H1 (cell line): ENCODE data around the gene TMEM144. TPM values are rescaled to one million over a fixed set of nuclear protein-coding genes. Genes with fewer than 3 reads are reported as not detected.

Experiments
- ASH2L ChIP-seq: fragments of 200-600, 300-600 bp; sonication (generic); IDR thresholded peaks from one replicate; pipeline ENCODE4 v1.7.1; 2017; ENCODE audit warnings: low read length
- BCL11A ChIP-seq, 2 experiments: IDR thresholded peaks; one replicate each; pipeline ENCODE4 v1.6.1; 2011; ENCODE audit warnings: low read depth in 2 of 2, low read length in 2 of 2, mild to moderate bottlenecking in 2 of 2
- CHD2 ChIP-seq: IDR thresholded peaks from 2 replicates; pipeline ENCODE4 v1.6.1; 2012; ENCODE audit warnings: low read length, improper control_type of control experiment
- HDAC2 ChIP-seq, 2 experiments: fragments of 300-600 bp in 1 of 2; sonication (generic) in 1 of 2; IDR thresholded peaks; 2 replicates each; pipeline ENCODE4 v1.6.1; 2011 to 2012; ENCODE audit warnings: low read depth in 2 of 2, low read length in 2 of 2, mild to moderate bottlenecking in 2 of 2, moderate library complexity in 2 of 2, borderline replicate concordance in 1 of 2, inconsistent platforms in 1 of 2
- JUND ChIP-seq: IDR thresholded peaks from 2 replicates; pipeline ENCODE4 v1.6.1; 2011; ENCODE audit warnings: mild to moderate bottlenecking, improper control_type of control experiment, low read length
- PHF8 ChIP-seq: fragments of 200-600 bp; sonication (generic); conservative IDR thresholded peaks from 2 replicates; pipeline ENCODE4 v1.7.1; 2012; ENCODE audit warnings: low read depth, mild to moderate bottlenecking, inconsistent platforms, low read length, moderate library complexity
- RFX5 ChIP-seq: IDR thresholded peaks from 2 replicates; pipeline ENCODE4 v1.6.1; 2011; ENCODE audit warnings: low read depth, low read length, improper control_type of control experiment, borderline replicate concordance
- TAF1 ChIP-seq: IDR thresholded peaks from 2 replicates; pipeline ENCODE4 v1.6.1; 2011; ENCODE audit warnings: mild to moderate bottlenecking, low read depth, low read length
- polyA plus RNA-seq, 7 experiments: library from polyadenylated mRNA; depleted of rRNA in 3 of 7; stranded (reverse) in 5 of 7; unstranded in 2 of 7; fragments of >200 nt in 5 of 7; fragments of 200-250 nt in 2 of 7; gene quantifications; 1 replicate in 5 of 7; 2 replicates in 1 of 7; 4 replicates in 1 of 7; pipeline versions ENCODE4 v1.2.1 to v1.2.3, GENCODE V29; 2011 to 2013; ENCODE audit warnings: missing spikeins in 2 of 7, mixed read lengths in 2 of 7
- total RNA-seq: library from RNA; stranded (reverse); fragmentation: NEBNext Ultra II Directional; extraction: Animal tissue kit (Norgen Biotek cat#: 25700); gene quantifications from 2 replicates; pipeline ENCODE4 v1.2.1, GENCODE V29; 2021

The TMEM144 gene
- total and polyA plus RNA-seq, 2 of the 8 experiments (the other 6 are each of a cell fraction or from before 2014, with no cell fraction given) = 1.9 to 2.6 TPM

DNA sequence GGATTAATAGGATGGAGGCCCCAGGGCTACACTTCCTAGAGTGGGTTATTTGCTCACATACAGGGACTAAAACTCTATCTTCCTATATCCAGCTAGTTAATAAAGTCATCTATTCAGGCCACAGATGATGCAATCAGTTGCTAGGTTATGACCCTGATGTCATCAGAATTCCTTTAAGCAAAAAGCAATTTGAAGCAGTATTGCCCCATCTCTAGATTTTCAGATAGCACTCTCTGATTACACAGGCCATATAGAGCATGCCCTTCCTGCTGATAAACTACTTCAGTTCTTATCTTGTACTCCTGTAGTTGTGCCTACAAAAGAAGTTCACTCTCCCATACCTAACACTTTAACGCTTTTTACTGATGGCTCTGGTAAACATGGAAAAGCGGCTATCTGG, 84.8 kb downstream of the TMEM144 start (continued):
- TF ChIP-seq BCL11A (IDR thresholded peaks at IDR 0.05; ENCODE audit: low read depth in 2 of 2, low read length in 2 of 2) (no peak), CHD2 (no peak), HDAC2 (IDR thresholded peaks at IDR 0.05; ENCODE audit: borderline replicate concordance in 1 of 2, low read depth in 2 of 2, low read length in 2 of 2) (no peak), ASH2L (no peak), RFX5 (no peak), JUND (no peak), TAF1 (no peak), PHF8 (no peak)
